ENCODE data around the gene BMPER.

Gene BMPER

GRCh38 chr7:33901199-33901598 is 4.1 kb upstream of the BMPER start:
- no peak for DNase-seq (ENCODE audit: low spot score)
- TF ChIP-seq, protein P1, sequence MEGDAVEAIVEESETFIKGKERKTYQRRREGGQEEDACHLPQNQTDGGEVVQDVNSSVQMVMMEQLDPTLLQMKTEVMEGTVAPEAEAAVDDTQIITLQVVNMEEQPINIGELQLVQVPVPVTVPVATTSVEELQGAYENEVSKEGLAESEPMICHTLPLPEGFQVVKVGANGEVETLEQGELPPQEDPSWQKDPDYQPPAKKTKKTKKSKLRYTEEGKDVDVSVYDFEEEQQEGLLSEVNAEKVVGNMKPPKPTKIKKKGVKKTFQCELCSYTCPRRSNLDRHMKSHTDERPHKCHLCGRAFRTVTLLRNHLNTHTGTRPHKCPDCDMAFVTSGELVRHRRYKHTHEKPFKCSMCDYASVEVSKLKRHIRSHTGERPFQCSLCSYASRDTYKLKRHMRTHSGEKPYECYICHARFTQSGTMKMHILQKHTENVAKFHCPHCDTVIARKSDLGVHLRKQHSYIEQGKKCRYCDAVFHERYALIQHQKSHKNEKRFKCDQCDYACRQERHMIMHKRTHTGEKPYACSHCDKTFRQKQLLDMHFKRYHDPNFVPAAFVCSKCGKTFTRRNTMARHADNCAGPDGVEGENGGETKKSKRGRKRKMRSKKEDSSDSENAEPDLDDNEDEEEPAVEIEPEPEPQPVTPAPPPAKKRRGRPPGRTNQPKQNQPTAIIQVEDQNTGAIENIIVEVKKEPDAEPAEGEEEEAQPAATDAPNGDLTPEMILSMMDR (IDR thresholded peaks at IDR 0.05; ENCODE audit: borderline replicate concordance, control extremely low read depth, extremely low read depth, insufficient read depth, missing control alignments) = no peak
- in situ Hi-C loops (cut with MboI; ENCODE audit: low sequenced_read_pairs, unreplicated experiment) = no loop called here

DNA sequence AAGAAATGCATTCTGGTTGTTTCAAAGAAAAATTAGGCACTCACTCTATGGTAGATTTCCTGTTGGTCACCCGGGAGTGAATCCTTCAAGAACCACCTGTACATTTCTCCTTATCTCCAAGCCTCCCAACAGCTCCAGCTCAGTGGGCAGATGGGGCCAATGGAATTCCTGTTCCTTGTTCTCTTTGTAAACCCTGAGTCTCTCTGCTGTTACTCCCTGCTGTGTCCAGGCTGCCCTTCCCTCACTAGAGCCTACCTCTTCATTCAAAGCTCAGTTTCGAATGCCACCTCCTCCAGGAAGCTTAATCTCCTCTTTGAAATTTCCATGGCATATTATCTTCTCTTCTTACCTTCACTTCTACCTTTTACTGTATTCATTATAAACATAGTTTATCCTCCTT is 3.5 kb upstream of the BMPER start:
- TF ChIP-seq, protein P1 (IDR thresholded peaks at IDR 0.05; ENCODE audit: borderline replicate concordance, control extremely low read depth, extremely low read depth, insufficient read depth, missing control alignments) = no peak
- no peak for DNase-seq (ENCODE audit: low spot score)
- in situ Hi-C loops (cut with MboI; ENCODE audit: low sequenced_read_pairs, unreplicated experiment) = no loop called here

DNA sequence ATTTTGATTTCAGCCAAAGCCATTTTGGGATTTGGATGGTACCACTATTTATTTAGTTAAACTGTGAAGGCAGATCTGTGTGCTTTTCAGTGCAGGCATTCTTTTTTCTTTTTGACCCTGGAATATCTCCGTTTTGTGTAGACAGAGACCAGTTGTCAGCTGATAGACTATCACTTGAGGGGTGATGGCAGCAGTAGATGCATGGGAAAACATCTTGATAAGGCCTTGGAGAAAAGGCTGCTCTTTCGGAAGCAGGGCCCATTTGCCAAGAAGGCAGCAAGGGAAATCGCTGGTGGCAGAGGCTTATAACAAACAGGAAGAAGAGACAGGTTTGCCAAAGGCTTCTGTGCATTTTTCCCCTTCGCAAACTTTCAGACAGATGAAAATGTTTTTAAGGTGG is 2.6 kb upstream of the BMPER start:
- TF ChIP-seq, protein P1 (IDR thresholded peaks at IDR 0.05; ENCODE audit: borderline replicate concordance, control extremely low read depth, extremely low read depth, insufficient read depth, missing control alignments) = no peak
- no peak for DNase-seq (ENCODE audit: low spot score)
- in situ Hi-C loops (cut with MboI; ENCODE audit: low sequenced_read_pairs, unreplicated experiment) = no loop called here

- TF ChIP-seq, protein P1 (IDR thresholded peaks at IDR 0.05; ENCODE audit: borderline replicate concordance, control extremely low read depth, extremely low read depth, insufficient read depth, missing control alignments) = no peak
- peak; percentile 30 for DNase-seq (ENCODE audit: low spot score)
- in situ Hi-C loops (cut with MboI; ENCODE audit: low sequenced_read_pairs, unreplicated experiment) = no loop called here
Observed at GRCh38 chr7:33903791-33904680, 1.3 kb upstream of the BMPER start.

- peak; percentile 53 for DNase-seq (ENCODE audit: low spot score)
- TF ChIP-seq, protein P1 (IDR thresholded peaks at IDR 0.05; ENCODE audit: borderline replicate concordance, control extremely low read depth, extremely low read depth, insufficient read depth, missing control alignments) = no peak
- in situ Hi-C loops (cut with MboI; ENCODE audit: low sequenced_read_pairs, unreplicated experiment) = no loop called here
Observed at GRCh38 chr7:33904681-33905388, 504 bp upstream of the BMPER start.

DNA sequence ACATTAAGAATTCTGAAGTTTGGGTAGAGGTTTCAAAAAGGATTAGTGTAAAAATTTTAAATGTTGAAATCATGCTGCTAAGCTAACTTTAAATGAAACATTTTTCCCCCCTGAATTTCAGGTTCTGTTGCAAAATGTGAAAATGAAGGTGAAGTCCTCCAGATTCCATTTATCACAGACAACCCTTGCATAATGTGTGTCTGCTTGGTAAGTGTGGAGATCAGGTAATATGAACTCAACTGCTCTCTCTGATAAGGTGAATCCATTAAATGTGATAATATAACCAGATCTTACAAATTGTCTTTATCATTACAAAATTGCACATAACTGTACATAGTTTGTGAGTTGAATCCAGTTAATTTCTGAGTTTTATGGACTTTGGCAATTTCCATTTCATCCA is 1.4 kb downstream of the BMPER start:
- DNase-seq (ENCODE audit: low spot score) = no peak
- TF ChIP-seq, protein P1 (IDR thresholded peaks at IDR 0.05; ENCODE audit: borderline replicate concordance, control extremely low read depth, extremely low read depth, insufficient read depth, missing control alignments) = no peak
- in situ Hi-C loops (cut with MboI; ENCODE audit: low sequenced_read_pairs, unreplicated experiment) = no loop called here

All from GM13976 (cell line).